SU-DHL-6 (cell line): Measurements from ENCODE around the gene UNC13C.

Experiments used
- H2AFZ ChIP-seq: fragments of 200-600 bp; sonication (generic); 2 replicates; pipeline ENCODE4 v1.6.1; 2014; ENCODE audit warnings: low read depth, mild to moderate bottlenecking, moderate library complexity, mixed read lengths, antibody characterized with exemption, low read length; ENCODE audit not compliant: severe bottlenecking
- H3F3A ChIP-seq: fragments of 200-600 bp; shearing (Covaris generic); 2 replicates; pipeline ENCODE4 v1.6.0; 2016; ENCODE audit warnings: antibody characterized with exemption, mild to moderate bottlenecking; ENCODE audit not compliant: insufficient read depth
- H3K27ac ChIP-seq: fragments of 200-600 bp; sonication (generic); 2 replicates; pipeline ENCODE4 v1.5.1; 2016; ENCODE audit warnings: low read depth, mild to moderate bottlenecking, low read length, moderate library complexity, mixed read lengths
- H3K27me3 ChIP-seq: fragments of 200-600 bp; sonication (generic), shearing (Covaris generic); 2 replicates; pipeline ENCODE4 v1.6.0; 2014; ENCODE audit warnings: mild to moderate bottlenecking, low read length
- H3K36me3 ChIP-seq: fragments of 200-600 bp; sonication (generic); 2 replicates; pipeline ENCODE4 v1.6.1; 2014; ENCODE audit warnings: mild to moderate bottlenecking, low read length, mixed read lengths
- H3K4me2 ChIP-seq: fragments of 300-600, 200-600 bp; shearing (Covaris generic), sonication (generic); 2 replicates; pipeline ENCODE4 v1.6.0; 2014; ENCODE audit warnings: low read length, low read depth, mild to moderate bottlenecking; ENCODE audit not compliant: poor library complexity, severe bottlenecking
- H3K4me3 ChIP-seq: fragments of 200-600 bp; sonication (generic); 2 replicates; pipeline ENCODE4 v1.5.1; 2014; ENCODE audit warnings: antibody characterized with exemption, low read length, mild to moderate bottlenecking, mixed read lengths; ENCODE audit not compliant: insufficient read depth, poor library complexity, severe bottlenecking
- H3K79me2 ChIP-seq: fragments of 200-600 bp; sonication (generic); 2 replicates; pipeline ENCODE4 v1.6.1; 2014; ENCODE audit warnings: mild to moderate bottlenecking, low read length, moderate library complexity; ENCODE audit not compliant: insufficient read depth
- H3K9ac ChIP-seq: fragments of 200-600 bp; sonication (generic); 2 replicates; pipeline ENCODE4 v1.7.0; 2014; ENCODE audit warnings: mild to moderate bottlenecking, low read length
- H3K9me2 ChIP-seq: fragments of 200-600 bp; sonication (generic); replicated peaks from 2 replicates; pipeline ENCODE4 v1.6.1; 2014; ENCODE audit warnings: low read length; ENCODE audit not compliant: insufficient read depth
- H3K9me3 ChIP-seq: fragments of 200-600 bp; sonication (generic); 2 replicates; pipeline ENCODE4 v1.6.1; 2014; ENCODE audit warnings: low read length, mixed read lengths; ENCODE audit not compliant: insufficient read depth
- H4K20me1 ChIP-seq: fragments of 200-600 bp; sonication (generic); 2 replicates; pipeline ENCODE4 v1.6.1; 2014; ENCODE audit warnings: low read depth, mild to moderate bottlenecking, antibody characterized with exemption, low read length, moderate library complexity, mixed read lengths
- EZH2phosphoT487 ChIP-seq: fragments of 200-600 bp; sonication (generic), shearing (Covaris generic); conservative IDR thresholded peaks from 2 replicates; pipeline ENCODE4 v1.6.1; 2018; ENCODE audit warnings: mild to moderate bottlenecking, antibody characterized with exemption, low read length, moderate library complexity, mixed read lengths
- TF ChIP-seq, protein P1 (sequence below): fragments of 200-600 bp; sonication (generic); IDR thresholded peaks from one replicate; pipeline ENCODE4 v1.5.1; 2017; ENCODE audit warnings: antibody characterized with exemption, mild to moderate bottlenecking, low read length, moderate library complexity; ENCODE audit not compliant: insufficient read depth, poor library complexity, severe bottlenecking

UNC13C gene

DNA sequence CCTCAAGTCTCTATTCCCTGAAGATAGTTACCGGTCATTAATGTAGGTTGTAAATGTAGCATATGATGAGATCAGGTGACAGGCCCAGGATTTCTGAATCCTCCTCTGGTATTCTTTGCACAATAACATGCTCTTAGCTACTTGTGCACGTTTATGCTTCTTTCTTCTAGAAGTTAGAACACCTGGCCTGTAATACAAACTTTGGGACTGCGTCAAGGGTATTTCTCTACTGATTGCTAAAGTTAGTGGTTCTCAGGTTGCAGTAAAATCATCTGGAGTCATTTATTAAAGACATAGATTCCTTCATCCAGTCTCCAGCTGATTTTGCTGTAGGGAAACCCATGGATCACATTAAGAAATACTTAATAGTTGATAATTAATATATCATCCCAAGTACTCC lies 48.0 kb downstream of the UNC13C start:
- no peaks in the 10 kb centered on the region for H3K27me3 ChIP-seq
- H3K4me2 ChIP-seq: no peak overlapping the region
- H3K36me3 ChIP-seq: no peaks in the 10 kb centered on the region
- H3K9me2 ChIP-seq: no peaks in the 10 kb centered on the region
- H3K9me3 ChIP-seq: peaks cover 7% of the 10 kb centered on the region; the same call in 1 of the 2 replicates
- H2AFZ ChIP-seq: no peak overlapping the region
- H3K4me3 ChIP-seq: no peak overlapping the region
- H3K79me2 ChIP-seq: no peaks in the 10 kb centered on the region
- H3K9ac ChIP-seq: no peak overlapping the region
- H3F3A ChIP-seq: no peaks in the 10 kb centered on the region
- TF ChIP-seq EZH2phosphoT487: no peak
- TF ChIP-seq, protein P1, sequence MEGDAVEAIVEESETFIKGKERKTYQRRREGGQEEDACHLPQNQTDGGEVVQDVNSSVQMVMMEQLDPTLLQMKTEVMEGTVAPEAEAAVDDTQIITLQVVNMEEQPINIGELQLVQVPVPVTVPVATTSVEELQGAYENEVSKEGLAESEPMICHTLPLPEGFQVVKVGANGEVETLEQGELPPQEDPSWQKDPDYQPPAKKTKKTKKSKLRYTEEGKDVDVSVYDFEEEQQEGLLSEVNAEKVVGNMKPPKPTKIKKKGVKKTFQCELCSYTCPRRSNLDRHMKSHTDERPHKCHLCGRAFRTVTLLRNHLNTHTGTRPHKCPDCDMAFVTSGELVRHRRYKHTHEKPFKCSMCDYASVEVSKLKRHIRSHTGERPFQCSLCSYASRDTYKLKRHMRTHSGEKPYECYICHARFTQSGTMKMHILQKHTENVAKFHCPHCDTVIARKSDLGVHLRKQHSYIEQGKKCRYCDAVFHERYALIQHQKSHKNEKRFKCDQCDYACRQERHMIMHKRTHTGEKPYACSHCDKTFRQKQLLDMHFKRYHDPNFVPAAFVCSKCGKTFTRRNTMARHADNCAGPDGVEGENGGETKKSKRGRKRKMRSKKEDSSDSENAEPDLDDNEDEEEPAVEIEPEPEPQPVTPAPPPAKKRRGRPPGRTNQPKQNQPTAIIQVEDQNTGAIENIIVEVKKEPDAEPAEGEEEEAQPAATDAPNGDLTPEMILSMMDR: no peak
- H4K20me1 ChIP-seq: no peaks in the 10 kb centered on the region
- H3K27ac ChIP-seq: no peak overlapping the region

DNA sequence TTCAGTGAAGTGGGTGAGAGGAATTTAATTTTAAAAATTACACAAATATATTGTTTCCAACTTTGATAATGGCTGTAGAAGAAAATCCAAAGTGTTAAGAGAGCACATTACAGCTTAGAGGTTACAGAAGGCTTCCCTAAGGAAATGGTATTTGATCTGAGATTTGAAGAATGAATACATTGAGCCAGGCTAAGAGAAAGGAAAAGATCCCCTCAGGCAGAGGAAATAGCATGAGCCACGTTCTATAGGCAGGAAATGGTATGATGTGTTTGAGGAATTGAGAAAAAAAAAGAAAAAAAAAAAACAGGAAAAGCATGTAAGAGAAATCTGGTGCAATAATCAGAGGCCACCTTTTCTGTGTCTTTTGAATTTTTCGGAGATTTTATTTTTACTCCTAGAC lies 48.6 kb downstream of the UNC13C start:
- no peak overlapping the region for H3K4me2 ChIP-seq
- H3K9me3 ChIP-seq: peaks cover 4% of the 10 kb centered on the region; the same call in 1 of the 2 replicates
- H3K27ac ChIP-seq: no peak overlapping the region
- no peak overlapping the region for H3K4me3 ChIP-seq
- no peaks in the 10 kb centered on the region for H4K20me1 ChIP-seq
- no peak overlapping the region for H2AFZ ChIP-seq
- H3K27me3 ChIP-seq: no peaks in the 10 kb centered on the region
- H3K79me2 ChIP-seq: no peaks in the 10 kb centered on the region
- H3F3A ChIP-seq: no peaks in the 10 kb centered on the region
- H3K36me3 ChIP-seq: no peaks in the 10 kb centered on the region
- no peaks in the 10 kb centered on the region for H3K9me2 ChIP-seq
- TF ChIP-seq, protein P1: no peak
- no peak for TF ChIP-seq EZH2phosphoT487
- no peak overlapping the region for H3K9ac ChIP-seq

DNA sequence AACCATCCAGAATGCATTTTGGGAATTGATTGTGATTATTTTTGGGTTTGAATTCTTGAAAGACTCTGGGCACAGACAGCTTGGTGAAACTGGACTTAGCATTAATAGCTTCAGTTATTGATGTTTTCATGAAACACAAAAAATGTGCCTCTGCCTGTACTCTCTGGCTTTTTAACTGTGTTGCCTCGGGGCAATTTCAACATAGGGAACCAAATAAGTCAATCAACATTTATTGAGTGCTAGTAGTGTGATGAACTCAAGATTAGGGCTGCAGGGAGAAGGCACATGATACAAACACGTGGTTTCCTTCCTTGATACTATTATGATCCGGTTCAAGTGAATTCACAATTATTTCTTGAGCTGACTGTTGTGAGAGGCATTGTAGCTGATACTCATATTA lies 50.8 kb downstream of the UNC13C start:
- Histone ChIP-seq H4K20me1 (no peaks in the 10 kb centered on the region), H3F3A (no peaks in the 10 kb centered on the region), H3K4me3 (no peak overlapping the region), H3K9ac (no peak overlapping the region), H3K4me2 (no peak overlapping the region), H3K9me2 (no peaks in the 10 kb centered on the region), H3K9me3 (no peaks in the 10 kb centered on the region), H2AFZ (no peak overlapping the region), H3K36me3 (no peaks in the 10 kb centered on the region), H3K27me3 (no peaks in the 10 kb centered on the region), H3K27ac (no peak overlapping the region), H3K79me2 (no peaks in the 10 kb centered on the region)
- no peak for TF ChIP-seq EZH2phosphoT487
- TF ChIP-seq, protein P1: no peak

- H3K9ac ChIP-seq: no peak overlapping the region
- H3F3A ChIP-seq: no peaks in the 10 kb centered on the region
- H3K27ac ChIP-seq: no peak overlapping the region
- no peaks in the 10 kb centered on the region for H3K9me2 ChIP-seq
- no peaks in the 10 kb centered on the region for H3K36me3 ChIP-seq
- H3K79me2 ChIP-seq: no peaks in the 10 kb centered on the region
- no peak overlapping the region for H3K4me2 ChIP-seq
- TF ChIP-seq, protein P1: no peak
- no peak for TF ChIP-seq EZH2phosphoT487
- no peak overlapping the region for H3K4me3 ChIP-seq
- H3K27me3 ChIP-seq: no peaks in the 10 kb centered on the region
- H4K20me1 ChIP-seq: no peaks in the 10 kb centered on the region
- H3K9me3 ChIP-seq: no peaks in the 10 kb centered on the region
- H2AFZ ChIP-seq: no peak overlapping the region
Observed at GRCh38 chr15:54032066-54032465, 53.8 kb downstream of the UNC13C start.
